Caco-2 (cell line): ENCODE data around the gene HIKESHI. TPM values are rescaled to one million over a fixed set of nuclear protein-coding genes. Genes with fewer than 3 reads are reported as not detected.

Source experiments
- BruUV-seq: library from RNA; stranded (reverse); fragments of 400-500 nt; replicated peaks from 2 replicates; lab custom pipeline; 2021; lab: Mats Ljungman, UMichigan
- CTCF ChIA-PET: fragments of 300-600 bp; sonication (Branson Sonifier 250); formaldehyde crosslinking; loops from one replicate; lab custom pipeline; 2022; ENCODE audit warnings: antibody characterized with exemption; lab: Charles Lee
- POLR2A ChIA-PET: fragments of 300-600 bp; sonication (Branson Sonifier 250); formaldehyde crosslinking; loops from one replicate; lab custom pipeline; 2022; ENCODE audit warnings: antibody characterized with exemption; lab: Charles Lee
- DNase-seq, 2 experiments: peaks; one replicate each; pipeline versions ENCODE4 v3.0.0 to v3.0.0-alpha.2; 2020 to 2022
- H3K27me3 ChIP-seq: replicated peaks from 2 replicates; pipeline ENCODE4 v1.6.0; 2011; ENCODE audit warnings: low read length; ENCODE audit not compliant: control insufficient read depth, insufficient read depth
- H3K36me3 ChIP-seq: 2 replicates; pipeline ENCODE4 v1.5.1; 2011; ENCODE audit warnings: low read length; ENCODE audit not compliant: control insufficient read depth, insufficient read depth
- H3K4me1 ChIP-seq: fragments of 250-450 bp; sonication (Bioruptor Pico); 2 replicates; pipeline ENCODE4 v1.5.1; 2020; ENCODE audit warnings: mild to moderate bottlenecking
- H3K4me3 ChIP-seq: 2 replicates; pipeline ENCODE4 v1.5.1; 2011; ENCODE audit warnings: low read depth, mild to moderate bottlenecking, control low read depth, low read length
- H3K9me3 ChIP-seq: fragments of 250-450 bp; sonication (Bioruptor Pico); 2 replicates; pipeline ENCODE4 v1.5.1; 2020; ENCODE audit warnings: mild to moderate bottlenecking, moderate library complexity
- H3K27ac Mint-ChIP-seq: one replicate; pipeline ENCODE4 v1.8.0; 2022; ENCODE audit warnings: mixed read lengths; ENCODE audit not compliant: unreplicated experiment
- H3K27me3 Mint-ChIP-seq: one replicate; pipeline ENCODE4 v1.8.0; 2022; ENCODE audit warnings: mixed read lengths; ENCODE audit not compliant: insufficient read depth, unreplicated experiment
- H3K36me3 Mint-ChIP-seq: one replicate; pipeline ENCODE4 v1.8.0; 2022; ENCODE audit warnings: mild to moderate bottlenecking, mixed read lengths; ENCODE audit not compliant: insufficient read depth, unreplicated experiment
- H3K4me1 Mint-ChIP-seq: one replicate; pipeline ENCODE4 v1.8.0; 2022; ENCODE audit warnings: low read depth, mixed read lengths; ENCODE audit not compliant: unreplicated experiment
- H3K4me3 Mint-ChIP-seq: one replicate; pipeline ENCODE4 v1.8.0; 2022; ENCODE audit warnings: mild to moderate bottlenecking, moderate library complexity, mixed read lengths; ENCODE audit not compliant: unreplicated experiment
- H3K9me3 Mint-ChIP-seq: one replicate; pipeline ENCODE4 v1.8.0; 2022; ENCODE audit warnings: mixed read lengths; ENCODE audit not compliant: unreplicated experiment
- CTCF ChIP-seq, 2 experiments: fragments of 200-600 bp in 1 of 2; IDR thresholded peaks; 1 replicate in 1 of 2; 2 replicates in 1 of 2; pipeline versions ENCODE4 v1.5.1 to v1.8.0; 2011 to 2022; ENCODE audit warnings: antibody characterized with exemption in 1 of 2, control low read depth in 1 of 2, inconsistent platforms in 1 of 2, low read depth in 1 of 2, low read length in 1 of 2, mild to moderate bottlenecking in 1 of 2, moderate library complexity in 1 of 2; ENCODE audit not compliant: insufficient read depth in 1 of 2, severe bottlenecking in 1 of 2, unreplicated experiment in 1 of 2
- intact Hi-C: fragments of 100-400 bp; cut with micrococcal nuclease; formaldehyde crosslinking; loops from one replicate; pipeline ENCODE4 v1.10.0; 2022; ENCODE audit not compliant: unreplicated experiment
- total RNA-seq: library from RNA; stranded (reverse); gene quantifications from 2 replicates; pipeline ENCODE4 v1.2.3, GENCODE V29; 2022

HIKESHI gene
- total RNA-seq, 1 experiment from 2014 or later: 82.0 TPM

- intact Hi-C loops: no loop called here
- ChIA-PET POLR2A (interaction anchor here (1.4 kb wide), 1 partner anchor 12 kb away, joined by 11 read pairs; no protein-coding TSS in a partner anchor), CTCF (no interaction called here)
- no peak for TF ChIP-seq CTCF (IDR thresholded peaks at IDR 0.05; ENCODE audit: insufficient read depth in 1 of 2, low read depth in 1 of 2, low read length in 1 of 2, severe bottlenecking in 1 of 2, unreplicated experiment in 1 of 2)
- Mint-ChIP-seq H3K4me3 (no peak within 1 kb of the TSS), H3K27me3 (no peaks in the 10 kb centered on the region), H3K4me1 (peaks cover 22% of the 10 kb centered on the region), H3K9me3 (peaks cover 36% of the 10 kb centered on the region), H3K27ac (no peak within 1 kb of the TSS), H3K36me3 (peaks cover 6% of the 10 kb centered on the region)
- H3K9me3 ChIP-seq: peaks cover 12% of the 10 kb centered on the region
- no peak within 1 kb of the TSS for H3K4me3 ChIP-seq
- H3K4me1 ChIP-seq: peaks cover 18% of the 10 kb centered on the region
- no peaks in the 10 kb centered on the region for H3K36me3 ChIP-seq
- no peaks in the 10 kb centered on the region for H3K27me3 ChIP-seq
- BruUV-seq: no TSS peak
- DNase-seq: no peak
Observed at GRCh38 chr11:86374586-86374985, 72.5 kb downstream of the HIKESHI start, which contains the start of gene CCDC81. CCDC81 (plus strand) TSS chr11:86374887; CDS start chr11:86375164, 277 bp downstream.

- peaks cover 12% of the 10 kb centered on the region for H3K9me3 Mint-ChIP-seq
- 0 out of 2 replicates have a peak, but pooled peaks cover 4% of the 10 kb centered on the region for H3K4me1 ChIP-seq
- no peaks in the 10 kb centered on the region for H3K27me3 ChIP-seq
- 0 out of 2 replicates have a peak, but pooled peaks cover 3% of the 10 kb centered on the region for H3K9me3 ChIP-seq
- H3K36me3 Mint-ChIP-seq: no peaks in the 10 kb centered on the region
- no peak for TF ChIP-seq CTCF (IDR thresholded peaks at IDR 0.05; ENCODE audit: insufficient read depth in 1 of 2, low read depth in 1 of 2, low read length in 1 of 2, severe bottlenecking in 1 of 2, unreplicated experiment in 1 of 2)
- intact Hi-C loops: no loop called here
- BruUV-seq: no TSS peak
- no peak overlapping the region for H3K27ac Mint-ChIP-seq
- ChIA-PET CTCF (no interaction called here), POLR2A (no interaction called here)
- H3K36me3 ChIP-seq: no peaks in the 10 kb centered on the region
- DNase-seq: no peak
- no peaks in the 10 kb centered on the region for H3K27me3 Mint-ChIP-seq
- H3K4me1 Mint-ChIP-seq: peaks cover 8% of the 10 kb centered on the region
- no peak overlapping the region for H3K4me3 Mint-ChIP-seq
- H3K4me3 ChIP-seq: no peak overlapping the region
Observed at GRCh38 chr11:86377972-86378371, 75.9 kb downstream of the HIKESHI start.

GRCh38 chr11:86380295-86381059, 78.4 kb downstream of the HIKESHI start:
- Mint-ChIP-seq H3K27me3 (no peaks in the 10 kb centered on the region), H3K4me1 (peaks cover 8% of the 10 kb centered on the region), H3K27ac (no peak overlapping the region), H3K9me3 (peaks cover 12% of the 10 kb centered on the region), H3K4me3 (no peak overlapping the region), H3K36me3 (no peaks in the 10 kb centered on the region)
- H3K4me1 ChIP-seq: 0 out of 2 replicates have a peak, but pooled peaks cover 4% of the 10 kb centered on the region
- no peak for DNase-seq
- no TSS peak for BruUV-seq
- intact Hi-C loops: no loop called here
- H3K27me3 ChIP-seq: no peaks in the 10 kb centered on the region
- H3K9me3 ChIP-seq: 0 out of 2 replicates have a peak, but pooled peaks cover 3% of the 10 kb centered on the region
- ChIA-PET POLR2A (no interaction called here), CTCF (no interaction called here)
- H3K36me3 ChIP-seq: no peaks in the 10 kb centered on the region
- H3K4me3 ChIP-seq: no peak overlapping the region
- no peak for TF ChIP-seq CTCF (IDR thresholded peaks at IDR 0.05; ENCODE audit: insufficient read depth in 1 of 2, low read depth in 1 of 2, low read length in 1 of 2, severe bottlenecking in 1 of 2, unreplicated experiment in 1 of 2)
